Keratinocyte (primary cell): ENCODE results near the gene SLAMF8. TPM values are rescaled to one million over a fixed set of nuclear protein-coding genes. Genes with fewer than 3 reads are reported as not detected.

Source experiments
- DNase-seq: peaks from one replicate; pipeline ENCODE4 v3.0.0-alpha.2; 2011; ENCODE audit warnings: low read depth, missing footprints, low spot score
- FAIRE-seq: peaks from 2 replicates; lab custom pipeline; 2011; peaks lifted over from hg19 to GRCh38; lab: Jason Lieb, UNC
- H2AFZ ChIP-seq: 2 replicates; pipeline ENCODE4 v1.6.0; 2012; ENCODE audit warnings: low read length, control low read depth, inconsistent platforms; ENCODE audit not compliant: control insufficient read depth
- H3K27ac ChIP-seq: 2 replicates; pipeline ENCODE4 v1.5.1; 2011; ENCODE audit warnings: low read length; ENCODE audit not compliant: control insufficient read depth, insufficient read depth
- H3K27me3 ChIP-seq: 3 replicates; pipeline ENCODE4 v1.6.0; 2011; ENCODE audit warnings: low read length; ENCODE audit not compliant: control insufficient read depth, insufficient read depth; ENCODE audit errors: extremely low read depth
- H3K36me3 ChIP-seq, 2 experiments: 2 replicates in 1 of 2; 3 replicates in 1 of 2; pipeline ENCODE4 v1.5.1; 2011; ENCODE audit warnings: low read length in 2 of 2, mild to moderate bottlenecking in 1 of 2; ENCODE audit not compliant: control insufficient read depth in 2 of 2, insufficient read depth in 2 of 2; ENCODE audit errors: extremely low read depth in 1 of 2
- H3K4me1 ChIP-seq: 3 replicates; pipeline ENCODE4 v1.5.1; 2011; ENCODE audit warnings: low read length; ENCODE audit not compliant: control insufficient read depth, insufficient read depth; ENCODE audit errors: extremely low read depth
- H3K4me2 ChIP-seq: 3 replicates; pipeline ENCODE4 v1.6.0; 2011; ENCODE audit warnings: low read depth, low read length; ENCODE audit not compliant: control insufficient read depth, insufficient read depth; ENCODE audit errors: extremely low read depth
- H3K4me3 ChIP-seq, 3 experiments: fragments of 200-600 bp in 1 of 3; sonication (generic) in 1 of 3; 2 replicates in 2 of 3; 3 replicates in 1 of 3; pipeline ENCODE4 v1.5.1; 2011 to 2016; ENCODE audit warnings: low read length in 3 of 3, mild to moderate bottlenecking in 3 of 3, control low read depth in 2 of 3, inconsistent platforms in 1 of 3, low read depth in 1 of 3, mixed read lengths in 1 of 3, mixed run types in 1 of 3, moderate library complexity in 1 of 3; ENCODE audit not compliant: control insufficient read depth in 2 of 3, insufficient read depth in 2 of 3; ENCODE audit errors: extremely low read depth in 1 of 3
- H3K79me2 ChIP-seq: 2 replicates; pipeline ENCODE4 v1.6.0; 2012; ENCODE audit warnings: low read length; ENCODE audit not compliant: control insufficient read depth, insufficient read depth
- H3K9ac ChIP-seq: 3 replicates; pipeline ENCODE4 v1.6.0; 2011; ENCODE audit warnings: low read length; ENCODE audit not compliant: control insufficient read depth, insufficient read depth; ENCODE audit errors: extremely low read depth
- H3K9me1 ChIP-seq: 3 replicates; pipeline ENCODE4 v1.6.0; 2011; ENCODE audit warnings: low read length; ENCODE audit not compliant: control insufficient read depth, insufficient read depth; ENCODE audit errors: extremely low read depth
- H3K9me3 ChIP-seq: 2 replicates; pipeline ENCODE4 v1.5.1; 2012; ENCODE audit warnings: low read depth, low read length; ENCODE audit not compliant: control insufficient read depth
- H4K20me1 ChIP-seq: 3 replicates; pipeline ENCODE4 v1.6.0; 2011; ENCODE audit warnings: low read length; ENCODE audit not compliant: control insufficient read depth, insufficient read depth; ENCODE audit errors: extremely low read depth
- EZH2 ChIP-seq: IDR thresholded peaks from one replicate; pipeline ENCODE4 v1.6.1; 2012; ENCODE audit warnings: inconsistent platforms, mild to moderate bottlenecking, low read length, moderate library complexity
- dilution Hi-C: fragments of 300-500 bp; cut with MboI; formaldehyde crosslinking; loops from one replicate; pipeline ENCODE4 v1.7.0; 2020; ENCODE audit warnings: low sequenced_read_pairs; ENCODE audit not compliant: extremely low pct_ligation_motif_present
- polyA plus RNA-seq, 5 experiments: library from polyadenylated mRNA; depleted of rRNA in 3 of 5; stranded (reverse) in 3 of 5; stranded (forward) in 1 of 5; unstranded in 1 of 5; fragments of >200 nt; gene quantifications; 1 replicate in 1 of 5; 2 replicates in 3 of 5; 3 replicates in 1 of 5; pipeline versions ENCODE4 v1.2.1 to v1.2.3, GENCODE V29; 2011 to 2012; ENCODE audit warnings: missing spikeins in 2 of 5, low read depth in 1 of 5, low replicate concordance in 1 of 5
- TF ChIP-seq, protein P1 (sequence below), 3 experiments: IDR thresholded peaks in 1 of 3; conservative IDR thresholded peaks in 1 of 3; optimal IDR thresholded peaks in 1 of 3; 2 replicates in 2 of 3; 3 replicates in 1 of 3; pipeline versions ENCODE3 to v1.5.1; 2011; ENCODE audit warnings: low read length in 3 of 3, mild to moderate bottlenecking in 3 of 3, moderate library complexity in 2 of 3, control low read depth in 1 of 3, inconsistent platforms in 1 of 3; ENCODE audit not compliant: insufficient read depth in 2 of 3; ENCODE audit errors: extremely low read depth in 1 of 3

SLAMF8 gene
- polyA plus RNA-seq, 1 donor (not counting 4 experiments of a cell fraction or from before 2014, with no cell fraction given), result not detected

DNA sequence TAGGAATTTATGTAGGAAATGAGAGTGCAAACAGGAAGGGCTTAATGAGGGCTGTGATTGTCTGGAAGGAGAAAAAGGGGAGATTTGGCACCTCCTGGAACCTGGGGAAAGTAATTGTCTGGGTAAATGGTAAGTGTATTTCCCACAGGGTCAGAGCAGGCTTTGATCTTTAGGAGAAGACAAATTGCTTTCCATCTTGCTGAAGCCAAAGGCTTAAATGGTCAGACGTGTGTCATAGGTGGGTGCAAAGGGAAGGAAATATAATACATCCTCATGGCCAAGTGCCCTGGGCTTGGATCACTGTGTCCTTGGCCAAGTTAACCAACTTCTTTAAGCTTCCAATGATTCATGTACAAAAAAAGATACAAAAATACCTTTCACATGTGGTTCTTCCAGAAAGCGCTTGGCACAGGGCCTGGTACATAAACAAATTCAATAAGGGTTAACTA, 47.2 kb upstream of the SLAMF8 start:
- H3K36me3 ChIP-seq, result no peaks in the 10 kb centered on the region
- H3K9me3 ChIP-seq, result no peaks in the 10 kb centered on the region
- H3K4me2 ChIP-seq, result no peak overlapping the region
- H3K27ac ChIP-seq, result no peak overlapping the region
- dilution Hi-C loops, result loop anchor here (25.0 kb wide), 1 partner anchor 258 kb away; the partner anchor contains the start of gene PIGM
- DNase-seq (no peak), FAIRE-seq (peak; percentile 51)
- H3K4me3 ChIP-seq, result no peak overlapping the region
- no peak overlapping the region for H3K9ac ChIP-seq
- H3K4me1 ChIP-seq, result no peaks in the 10 kb centered on the region
- no peaks in the 10 kb centered on the region for H3K79me2 ChIP-seq
- no peaks in the 10 kb centered on the region for H4K20me1 ChIP-seq
- H3K9me1 ChIP-seq, result no peaks in the 10 kb centered on the region
- H3K27me3 ChIP-seq, result no peaks in the 10 kb centered on the region
- no peak overlapping the region for H2AFZ ChIP-seq
- TF ChIP-seq, protein P1, sequence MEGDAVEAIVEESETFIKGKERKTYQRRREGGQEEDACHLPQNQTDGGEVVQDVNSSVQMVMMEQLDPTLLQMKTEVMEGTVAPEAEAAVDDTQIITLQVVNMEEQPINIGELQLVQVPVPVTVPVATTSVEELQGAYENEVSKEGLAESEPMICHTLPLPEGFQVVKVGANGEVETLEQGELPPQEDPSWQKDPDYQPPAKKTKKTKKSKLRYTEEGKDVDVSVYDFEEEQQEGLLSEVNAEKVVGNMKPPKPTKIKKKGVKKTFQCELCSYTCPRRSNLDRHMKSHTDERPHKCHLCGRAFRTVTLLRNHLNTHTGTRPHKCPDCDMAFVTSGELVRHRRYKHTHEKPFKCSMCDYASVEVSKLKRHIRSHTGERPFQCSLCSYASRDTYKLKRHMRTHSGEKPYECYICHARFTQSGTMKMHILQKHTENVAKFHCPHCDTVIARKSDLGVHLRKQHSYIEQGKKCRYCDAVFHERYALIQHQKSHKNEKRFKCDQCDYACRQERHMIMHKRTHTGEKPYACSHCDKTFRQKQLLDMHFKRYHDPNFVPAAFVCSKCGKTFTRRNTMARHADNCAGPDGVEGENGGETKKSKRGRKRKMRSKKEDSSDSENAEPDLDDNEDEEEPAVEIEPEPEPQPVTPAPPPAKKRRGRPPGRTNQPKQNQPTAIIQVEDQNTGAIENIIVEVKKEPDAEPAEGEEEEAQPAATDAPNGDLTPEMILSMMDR (optimal IDR thresholded peaks at IDR 0.05 in 1 of 3, IDR thresholded peaks at IDR 0.05 in 1 of 3, conservative IDR thresholded peaks at IDR 0.05 in 1 of 3; ENCODE audit: extremely low read depth in 1 of 3, insufficient read depth in 2 of 3, low read length in 3 of 3), result no peak
- TF ChIP-seq EZH2, result no peak

- FAIRE-seq (peak; percentile 91), DNase-seq (peak; percentile 84)
- H3K9me1 ChIP-seq, result no peaks in the 10 kb centered on the region
- dilution Hi-C loops, result loop anchor here (25.0 kb wide), 1 partner anchor 256 kb away; the partner anchor contains the start of gene PIGM
- no peaks in the 10 kb centered on the region for H3K4me1 ChIP-seq
- peak within 1 kb of the TSS; percentile 59 for H3K4me2 ChIP-seq
- peak within 1 kb of the TSS; percentile 33 for H3K27ac ChIP-seq
- H3K4me3 ChIP-seq, result peak within 1 kb of the TSS; percentile 64 to 90 (median 72)
- no peaks in the 10 kb centered on the region for H3K36me3 ChIP-seq
- H3K9ac ChIP-seq, result peak within 1 kb of the TSS; percentile 64
- no peaks in the 10 kb centered on the region for H3K9me3 ChIP-seq
- H4K20me1 ChIP-seq, result no peaks in the 10 kb centered on the region
- TF ChIP-seq EZH2, result no peak
- TF ChIP-seq, protein P1 (optimal IDR thresholded peaks at IDR 0.05 in 1 of 3, IDR thresholded peaks at IDR 0.05 in 1 of 3, conservative IDR thresholded peaks at IDR 0.05 in 1 of 3; ENCODE audit: extremely low read depth in 1 of 3, insufficient read depth in 2 of 3, low read length in 3 of 3), result peak; percentile 96 to 98 (median 98)
- no peaks in the 10 kb centered on the region for H3K79me2 ChIP-seq
- peak within 1 kb of the TSS; percentile 85 for H2AFZ ChIP-seq
- H3K27me3 ChIP-seq, result no peaks in the 10 kb centered on the region
These were observed 45.8 kb upstream of the SLAMF8 start, which contains the start of gene DUSP23 for GRCh38 chr1:159780583-159781582. Gene DUSP23, plus strand, starts transcription at chr1:159780962. Its CDS starts 139 bp downstream, at chr1:159781101.
